Measurements from ENCODE around the gene HIP1. TPM values are rescaled to one million over a fixed set of nuclear protein-coding genes. Genes with fewer than 3 reads are reported as not detected.
A peak's percentile ranks its signal among the peaks of the same experiment; 100 is the strongest.
"Not testable (repeated sequence)": the region's sequence is repeated elsewhere in the genome, so short reads cannot be mapped to it uniquely, and the experiment has no call there.

HIP1 gene
- polyA plus RNA-seq, 4 donors, result 0.22 to 7.1 (median 2.2) TPM

GRCh38 chr7:75722373-75722772 lies 16.4 kb downstream of the HIP1 start:
- WGBS, 3 donors, result 75 to 87% (median 86%) methylated on average over 4 of the region's 4 CpGs

GRCh38 chr7:75721922-75722321 lies 16.8 kb downstream of the HIP1 start:
- H3K36me3 ChIP-seq (ENCODE audit: control insufficient read depth in 3 of 3, insufficient read depth in 2 of 3, low read depth in 1 of 3, low read length in 3 of 3); DNase-seq; H3K9me3 ChIP-seq (ENCODE audit: control insufficient read depth in 2 of 2, insufficient read depth in 1 of 2, low read depth in 1 of 2, low read length in 1 of 2); H3K27me3 ChIP-seq (ENCODE audit: control insufficient read depth in 3 of 3, insufficient read depth in 3 of 3, low read length in 3 of 3); FAIRE-seq; H3K4me1 ChIP-seq (ENCODE audit: control insufficient read depth in 3 of 3, insufficient read depth in 2 of 3, low read depth in 1 of 3, low read length in 2 of 3); H3K4me3 ChIP-seq (ENCODE audit: low read depth in 1 of 3, low read length in 3 of 3); H3K27ac ChIP-seq (ENCODE audit: low read depth in 1 of 3, low read length in 2 of 3): not testable (repeated sequence)
- 92 to 93% (median 92%) methylated on average over 9 of the region's 9 CpGs for WGBS, 3 donors

More at GRCh38 chr7:75722373-75722772, 16.4 kb downstream of the HIP1 start:
- H3K27me3 ChIP-seq (ENCODE audit: control insufficient read depth in 3 of 3, insufficient read depth in 3 of 3, low read length in 3 of 3), result no peaks in the 10 kb centered on the region
- DNase-seq, result no peak
- H3K27ac ChIP-seq (ENCODE audit: low read depth in 1 of 3, low read length in 2 of 3), result no peak overlapping the region
- no peaks in the 10 kb centered on the region for H3K36me3 ChIP-seq (ENCODE audit: control insufficient read depth in 3 of 3, insufficient read depth in 2 of 3, low read depth in 1 of 3, low read length in 3 of 3)
- H3K9me3 ChIP-seq (ENCODE audit: control insufficient read depth in 2 of 2, insufficient read depth in 1 of 2, low read depth in 1 of 2, low read length in 1 of 2), result no peaks in the 10 kb centered on the region
- H3K4me3 ChIP-seq (ENCODE audit: low read depth in 1 of 3, low read length in 3 of 3), result no peak overlapping the region
- H3K4me1 ChIP-seq (ENCODE audit: control insufficient read depth in 3 of 3, insufficient read depth in 2 of 3, low read depth in 1 of 3, low read length in 2 of 3), result peaks cover 0 to 2% (median 0%) of the 10 kb centered on the region in 3 donors
- no peak for FAIRE-seq

GRCh38 chr7:75721426-75721825 lies 17.3 kb downstream of the HIP1 start:
- no peaks in the 10 kb centered on the region for H3K36me3 ChIP-seq (ENCODE audit: control insufficient read depth in 3 of 3, insufficient read depth in 2 of 3, low read depth in 1 of 3, low read length in 3 of 3)
- DNase-seq (no peak), FAIRE-seq (no peak)
- H3K4me3 ChIP-seq (ENCODE audit: low read depth in 1 of 3, low read length in 3 of 3), result no peak overlapping the region
- H3K9me3 ChIP-seq (ENCODE audit: control insufficient read depth in 2 of 2, insufficient read depth in 1 of 2, low read depth in 1 of 2, low read length in 1 of 2), result no peaks in the 10 kb centered on the region
- no peak overlapping the region for H3K27ac ChIP-seq (ENCODE audit: low read depth in 1 of 3, low read length in 2 of 3)
- H3K27me3 ChIP-seq (ENCODE audit: control insufficient read depth in 3 of 3, insufficient read depth in 3 of 3, low read length in 3 of 3), result no peaks in the 10 kb centered on the region
- H3K4me1 ChIP-seq (ENCODE audit: control insufficient read depth in 3 of 3, insufficient read depth in 2 of 3, low read depth in 1 of 3, low read length in 2 of 3), result peaks cover 0 to 2% (median 0%) of the 10 kb centered on the region in 3 donors
- WGBS, 3 donors, result 79 to 90% (median 87%) methylated on average over 2 of the region's 2 CpGs

GRCh38 chr7:75719626-75720025 lies 19.1 kb downstream of the HIP1 start:
- 95 to 98% (median 97%) methylated on average over 5 of the region's 5 CpGs for WGBS, 3 donors
- Histone ChIP-seq H3K36me3 (ENCODE audit: control insufficient read depth in 3 of 3, insufficient read depth in 2 of 3, low read depth in 1 of 3, low read length in 3 of 3) (no peaks in the 10 kb centered on the region), H3K27me3 (ENCODE audit: control insufficient read depth in 3 of 3, insufficient read depth in 3 of 3, low read length in 3 of 3) (no peaks in the 10 kb centered on the region), H3K27ac (ENCODE audit: low read depth in 1 of 3, low read length in 2 of 3) (no peak overlapping the region), H3K4me3 (ENCODE audit: low read depth in 1 of 3, low read length in 3 of 3) (no peak overlapping the region), H3K4me1 (ENCODE audit: control insufficient read depth in 3 of 3, insufficient read depth in 2 of 3, low read depth in 1 of 3, low read length in 2 of 3) (peaks cover 0 to 2% (median 0%) of the 10 kb centered on the region in 3 donors), H3K9me3 (ENCODE audit: control insufficient read depth in 2 of 2, insufficient read depth in 1 of 2, low read depth in 1 of 2, low read length in 1 of 2) (no peaks in the 10 kb centered on the region)
- FAIRE-seq (no peak), DNase-seq (peak in 1 of 2 donors; percentile 16)

GRCh38 chr7:75718390-75719031 lies 20.2 kb downstream of the HIP1 start:
- Histone ChIP-seq H3K27ac (ENCODE audit: low read depth in 1 of 3, low read length in 2 of 3) (no peak overlapping the region), H3K36me3 (ENCODE audit: control insufficient read depth in 3 of 3, insufficient read depth in 2 of 3, low read depth in 1 of 3, low read length in 3 of 3) (no peaks in the 10 kb centered on the region), H3K9me3 (ENCODE audit: control insufficient read depth in 2 of 2, insufficient read depth in 1 of 2, low read depth in 1 of 2, low read length in 1 of 2) (no peaks in the 10 kb centered on the region), H3K4me3 (ENCODE audit: low read depth in 1 of 3, low read length in 3 of 3) (no peak overlapping the region), H3K4me1 (ENCODE audit: control insufficient read depth in 3 of 3, insufficient read depth in 2 of 3, low read depth in 1 of 3, low read length in 2 of 3) (peaks cover 0 to 2% (median 0%) of the 10 kb centered on the region in 3 donors), H3K27me3 (ENCODE audit: control insufficient read depth in 3 of 3, insufficient read depth in 3 of 3, low read length in 3 of 3) (no peaks in the 10 kb centered on the region)
- peak in 1 of 2 donors; percentile 15 for DNase-seq
- 14 to 53% (median 42%) methylated on average over 10 of the region's 10 CpGs for WGBS, 3 donors
- FAIRE-seq, result no peak

GRCh38 chr7:75717746-75718145 lies 21.0 kb downstream of the HIP1 start:
- H3K4me1 ChIP-seq (ENCODE audit: control insufficient read depth in 3 of 3, insufficient read depth in 2 of 3, low read depth in 1 of 3, low read length in 2 of 3); H3K27me3 ChIP-seq (ENCODE audit: control insufficient read depth in 3 of 3, insufficient read depth in 3 of 3, low read length in 3 of 3); H3K4me3 ChIP-seq (ENCODE audit: low read depth in 1 of 3, low read length in 3 of 3); H3K27ac ChIP-seq (ENCODE audit: low read depth in 1 of 3, low read length in 2 of 3); H3K36me3 ChIP-seq (ENCODE audit: control insufficient read depth in 3 of 3, insufficient read depth in 2 of 3, low read depth in 1 of 3, low read length in 3 of 3); H3K9me3 ChIP-seq (ENCODE audit: control insufficient read depth in 2 of 2, insufficient read depth in 1 of 2, low read depth in 1 of 2, low read length in 1 of 2); DNase-seq; FAIRE-seq: not testable (repeated sequence)
- 97 to 100% (median 97%) methylated on average over 3 of the region's 3 CpGs for WGBS, 3 donors

- WGBS, 3 donors, result 87 to 89% (median 88%) methylated on average over 9 of the region's 9 CpGs
- H3K36me3 ChIP-seq (ENCODE audit: control insufficient read depth in 3 of 3, insufficient read depth in 2 of 3, low read depth in 1 of 3, low read length in 3 of 3), result no peaks in the 10 kb centered on the region
- DNase-seq (no peak), FAIRE-seq (no peak)
- no peak overlapping the region for H3K27ac ChIP-seq (ENCODE audit: low read depth in 1 of 3, low read length in 2 of 3)
- H3K27me3 ChIP-seq (ENCODE audit: control insufficient read depth in 3 of 3, insufficient read depth in 3 of 3, low read length in 3 of 3), result no peaks in the 10 kb centered on the region
- H3K4me1 ChIP-seq (ENCODE audit: control insufficient read depth in 3 of 3, insufficient read depth in 2 of 3, low read depth in 1 of 3, low read length in 2 of 3), result peaks cover 0 to 2% (median 0%) of the 10 kb centered on the region in 3 donors
- H3K4me3 ChIP-seq (ENCODE audit: low read depth in 1 of 3, low read length in 3 of 3), result no peak overlapping the region
- H3K9me3 ChIP-seq (ENCODE audit: control insufficient read depth in 2 of 2, insufficient read depth in 1 of 2, low read depth in 1 of 2, low read length in 1 of 2), result no peaks in the 10 kb centered on the region
Measured at GRCh38 chr7:75716992-75717626, 21.6 kb downstream of the HIP1 start.

- H3K9me3 ChIP-seq (ENCODE audit: control insufficient read depth in 2 of 2, insufficient read depth in 1 of 2, low read depth in 1 of 2, low read length in 1 of 2), result no peaks in the 10 kb centered on the region
- DNase-seq (no peak), FAIRE-seq (no peak)
- H3K27me3 ChIP-seq (ENCODE audit: control insufficient read depth in 3 of 3, insufficient read depth in 3 of 3, low read length in 3 of 3), result no peaks in the 10 kb centered on the region
- H3K4me1 ChIP-seq (ENCODE audit: control insufficient read depth in 3 of 3, insufficient read depth in 2 of 3, low read depth in 1 of 3, low read length in 2 of 3), result peaks cover 0 to 7% (median 2%) of the 10 kb centered on the region in 3 donors
- WGBS, 3 donors, result 86 to 94% (median 90%) methylated on average over 7 of the region's 7 CpGs
- no peak overlapping the region for H3K27ac ChIP-seq (ENCODE audit: low read depth in 1 of 3, low read length in 2 of 3)
- H3K36me3 ChIP-seq (ENCODE audit: control insufficient read depth in 3 of 3, insufficient read depth in 2 of 3, low read depth in 1 of 3, low read length in 3 of 3), result no peaks in the 10 kb centered on the region
- H3K4me3 ChIP-seq (ENCODE audit: low read depth in 1 of 3, low read length in 3 of 3), result no peak overlapping the region
Measured at GRCh38 chr7:75715864-75716263, 22.9 kb downstream of the HIP1 start.
